ENCODE results near the gene SLC16A3. TPM values are rescaled to one million over a fixed set of nuclear protein-coding genes. Genes with fewer than 3 reads are reported as not detected.
A peak's percentile ranks its signal among the peaks of the same experiment; 100 is the strongest.

SLC16A3 gene
- total RNA-seq, 4 donors from 2014 or later, result 18.8 to 32.9 (median 21.7) TPM

GRCh38 chr17:82266142-82266541 lies 37.3 kb downstream of the SLC16A3 start:
- no peaks in the 10 kb centered on the region for H3K9me3 ChIP-seq
- peak overlapping the region in 3 of 4 donors; percentile 89 to 100 (median 95) for H3K27ac ChIP-seq
- peaks cover 26 to 86% (median 39%) of the 10 kb centered on the region in 3 donors for H3K36me3 ChIP-seq
- TF ChIP-seq, protein P1, sequence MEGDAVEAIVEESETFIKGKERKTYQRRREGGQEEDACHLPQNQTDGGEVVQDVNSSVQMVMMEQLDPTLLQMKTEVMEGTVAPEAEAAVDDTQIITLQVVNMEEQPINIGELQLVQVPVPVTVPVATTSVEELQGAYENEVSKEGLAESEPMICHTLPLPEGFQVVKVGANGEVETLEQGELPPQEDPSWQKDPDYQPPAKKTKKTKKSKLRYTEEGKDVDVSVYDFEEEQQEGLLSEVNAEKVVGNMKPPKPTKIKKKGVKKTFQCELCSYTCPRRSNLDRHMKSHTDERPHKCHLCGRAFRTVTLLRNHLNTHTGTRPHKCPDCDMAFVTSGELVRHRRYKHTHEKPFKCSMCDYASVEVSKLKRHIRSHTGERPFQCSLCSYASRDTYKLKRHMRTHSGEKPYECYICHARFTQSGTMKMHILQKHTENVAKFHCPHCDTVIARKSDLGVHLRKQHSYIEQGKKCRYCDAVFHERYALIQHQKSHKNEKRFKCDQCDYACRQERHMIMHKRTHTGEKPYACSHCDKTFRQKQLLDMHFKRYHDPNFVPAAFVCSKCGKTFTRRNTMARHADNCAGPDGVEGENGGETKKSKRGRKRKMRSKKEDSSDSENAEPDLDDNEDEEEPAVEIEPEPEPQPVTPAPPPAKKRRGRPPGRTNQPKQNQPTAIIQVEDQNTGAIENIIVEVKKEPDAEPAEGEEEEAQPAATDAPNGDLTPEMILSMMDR (IDR thresholded peaks at IDR 0.05), result no peak
- no peak for TF ChIP-seq POLR2A (IDR thresholded peaks at IDR 0.05)
- no peak for DNase-seq
- H3K4me3 ChIP-seq, result no peak overlapping the region
- WGBS, 2 donors, result 80 to 83% methylated on average over 8 to 9 of the region's 10 CpGs
- peaks cover 27 to 70% (median 43%) of the 10 kb centered on the region in 3 donors for H3K4me1 ChIP-seq
- intact Hi-C loops (cut with DNase I), result no loop called here
- H3K27me3 ChIP-seq, result no peaks in the 10 kb centered on the region

- DNase-seq, result peak; percentile 20
- intact Hi-C loops (cut with DNase I), result no loop called here
- Histone ChIP-seq H3K9me3 (no peaks in the 10 kb centered on the region), H3K4me1 (peaks cover 37 to 85% (median 54%) of the 10 kb centered on the region in 3 donors), H3K4me3 (peak overlapping the region in 2 of 4 donors; percentile 4 to 50), H3K36me3 (peaks cover 26 to 80% (median 26%) of the 10 kb centered on the region in 3 donors), H3K27ac (peak overlapping the region; percentile 84 to 100 (median 92)), H3K27me3 (no peaks in the 10 kb centered on the region)
- no peak for TF ChIP-seq POLR2A (IDR thresholded peaks at IDR 0.05)
- TF ChIP-seq, protein P1 (IDR thresholded peaks at IDR 0.05), result no peak
- WGBS, 2 donors, result 2 to 12% methylated on average over 4 to 6 of the region's 21 CpGs
Measured at GRCh38 chr17:82267575-82268379, 38.9 kb downstream of the SLC16A3 start.

GRCh38 chr17:82269138-82269881 lies 40.5 kb downstream of the SLC16A3 start:
- H3K4me3 ChIP-seq, result no peak overlapping the region
- H3K27me3 ChIP-seq, result no peaks in the 10 kb centered on the region
- no peaks in the 10 kb centered on the region for H3K9me3 ChIP-seq
- intact Hi-C loops (cut with DNase I), result no loop called here
- 66 to 75% methylated on average over 7 of the region's 10 CpGs for WGBS, 2 donors
- H3K4me1 ChIP-seq, result peaks cover 44 to 81% (median 59%) of the 10 kb centered on the region in 3 donors
- no peak for DNase-seq
- peak overlapping the region in 3 of 4 donors; percentile 45 to 100 (median 89) for H3K27ac ChIP-seq
- TF ChIP-seq, protein P1 (IDR thresholded peaks at IDR 0.05), result no peak
- no peak for TF ChIP-seq POLR2A (IDR thresholded peaks at IDR 0.05)
- H3K36me3 ChIP-seq, result peaks cover 13 to 64% (median 20%) of the 10 kb centered on the region in 3 donors

GRCh38 chr17:82269882-82270500 lies 41.1 kb downstream of the SLC16A3 start:
- H3K36me3 ChIP-seq, result peaks cover 7 to 58% (median 13%) of the 10 kb centered on the region in 3 donors
- no peaks in the 10 kb centered on the region for H3K9me3 ChIP-seq
- TF ChIP-seq, protein P1 (IDR thresholded peaks at IDR 0.05), result no peak
- TF ChIP-seq POLR2A (IDR thresholded peaks at IDR 0.05), result no peak
- intact Hi-C loops (cut with DNase I), result no loop called here
- no peak for DNase-seq
- H3K27ac ChIP-seq, result peak overlapping the region in 3 of 4 donors; percentile 45 to 100 (median 89)
- H3K4me3 ChIP-seq, result no peak overlapping the region
- no peaks in the 10 kb centered on the region for H3K27me3 ChIP-seq
- 73 to 87% methylated on average over 7 of the region's 13 CpGs for WGBS, 2 donors
- H3K4me1 ChIP-seq, result peaks cover 44 to 85% (median 65%) of the 10 kb centered on the region in 3 donors

All from esophagus squamous epithelium (tissue), 5 donors.